ENCODE results near the gene KMT2D. TPM values are rescaled to one million over a fixed set of nuclear protein-coding genes. Genes with fewer than 3 reads are reported as not detected.

Gene KMT2D
- total RNA-seq, 3 donors from 2014 or later (not counting 1 experiment from before 2014, with no cell fraction given): 164 to 186 (median 182) TPM

GRCh38 chr12:49086116-49086515 is 25.5 kb upstream of the KMT2D start:
- Mint-ChIP-seq H3K27ac (no peak overlapping the region), H3K4me3 (no peak overlapping the region), H3K27me3 (ENCODE audit: low read depth in 2 of 2) (peaks cover 7 to 26% of the 10 kb centered on the region in 2 donors), H3K36me3 (no peaks in the 10 kb centered on the region), H3K4me1 (peaks cover 12 to 24% of the 10 kb centered on the region in 2 donors), H3K9me3 (no peaks in the 10 kb centered on the region)
- Histone ChIP-seq H3K4me1 (ENCODE audit: control insufficient read depth, insufficient read depth, low read length) (peaks cover 31% of the 10 kb centered on the region), H3K36me3 (ENCODE audit: control insufficient read depth, insufficient read depth, low read length) (no peaks in the 10 kb centered on the region), H3K27me3 (ENCODE audit: control insufficient read depth, insufficient read depth, low read length) (peaks cover 24% of the 10 kb centered on the region), H3K4me3 (ENCODE audit: low read length) (no peak overlapping the region), H3K9me3 (ENCODE audit: control insufficient read depth, insufficient read depth, low read length) (no peaks in the 10 kb centered on the region), H3K27ac (ENCODE audit: low read length) (no peak overlapping the region)
- 100% methylated on average over 2 of the region's 3 CpGs for WGBS (ENCODE audit: insufficient coverage)
- DNase-seq (no peak), ATAC-seq (no peak)
- TF ChIP-seq CTCF (IDR thresholded peaks at IDR 0.05): no peak
- intact Hi-C loops (cut with micrococcal nuclease): no loop called here

- Histone ChIP-seq H3K27me3 (ENCODE audit: control insufficient read depth, insufficient read depth, low read length) (peaks cover 12% of the 10 kb centered on the region), H3K4me1 (ENCODE audit: control insufficient read depth, insufficient read depth, low read length) (peaks cover 16% of the 10 kb centered on the region), H3K27ac (ENCODE audit: low read length) (no peak overlapping the region), H3K4me3 (ENCODE audit: low read length) (no peak overlapping the region), H3K36me3 (ENCODE audit: control insufficient read depth, insufficient read depth, low read length) (no peaks in the 10 kb centered on the region), H3K9me3 (ENCODE audit: control insufficient read depth, insufficient read depth, low read length) (no peaks in the 10 kb centered on the region)
- Mint-ChIP-seq H3K4me3 (no peak overlapping the region), H3K36me3 (no peaks in the 10 kb centered on the region), H3K4me1 (peaks cover 10 to 15% of the 10 kb centered on the region in 2 donors), H3K27me3 (ENCODE audit: low read depth in 2 of 2) (peaks cover 0 to 17% of the 10 kb centered on the region in 2 donors), H3K27ac (no peak overlapping the region), H3K9me3 (no peaks in the 10 kb centered on the region)
- DNase-seq: no peak
- 98% methylated on average over 3 of the region's 3 CpGs for WGBS (ENCODE audit: insufficient coverage)
- no peak for ATAC-seq
- intact Hi-C loops (cut with micrococcal nuclease): no loop called here
- no peak for TF ChIP-seq CTCF (IDR thresholded peaks at IDR 0.05)
Measured at GRCh38 chr12:49084438-49084837, 23.8 kb upstream of the KMT2D start.

- H3K27ac ChIP-seq (ENCODE audit: low read length): no peak overlapping the region
- DNase-seq (no peak), ATAC-seq (no peak)
- no peak overlapping the region for H3K4me3 ChIP-seq (ENCODE audit: low read length)
- H3K27me3 ChIP-seq (ENCODE audit: control insufficient read depth, insufficient read depth, low read length): no peaks in the 10 kb centered on the region
- Mint-ChIP-seq H3K27me3 (ENCODE audit: low read depth in 2 of 2) (peaks cover 0 to 3% of the 10 kb centered on the region in 2 donors), H3K9me3 (no peaks in the 10 kb centered on the region), H3K27ac (no peak overlapping the region), H3K4me1 (no peaks in the 10 kb centered on the region), H3K36me3 (no peaks in the 10 kb centered on the region), H3K4me3 (no peak overlapping the region)
- 96% methylated on average over 1 of the region's 1 CpG for WGBS (ENCODE audit: insufficient coverage)
- intact Hi-C loops (cut with micrococcal nuclease): no loop called here
- no peaks in the 10 kb centered on the region for H3K9me3 ChIP-seq (ENCODE audit: control insufficient read depth, insufficient read depth, low read length)
- H3K4me1 ChIP-seq (ENCODE audit: control insufficient read depth, insufficient read depth, low read length): no peaks in the 10 kb centered on the region
- no peaks in the 10 kb centered on the region for H3K36me3 ChIP-seq (ENCODE audit: control insufficient read depth, insufficient read depth, low read length)
- no peak for TF ChIP-seq CTCF (IDR thresholded peaks at IDR 0.05)
Measured at GRCh38 chr12:49079793-49080192, 19.2 kb upstream of the KMT2D start.

- no peaks in the 10 kb centered on the region for H3K27me3 ChIP-seq (ENCODE audit: control insufficient read depth, insufficient read depth, low read length)
- H3K4me3 Mint-ChIP-seq: peak overlapping the region; percentile 22
- TF ChIP-seq CTCF (IDR thresholded peaks at IDR 0.05): no peak
- intact Hi-C loops (cut with micrococcal nuclease): loop anchor here (2.0 to 5.0 kb wide), 2 partner anchors 60 to 116 kb away; partner anchors contain the start of genes TUBA1A and TUBA1B
- no peak overlapping the region for H3K4me3 ChIP-seq (ENCODE audit: low read length)
- no peaks in the 10 kb centered on the region for H3K9me3 ChIP-seq (ENCODE audit: control insufficient read depth, insufficient read depth, low read length)
- H3K9me3 Mint-ChIP-seq: no peaks in the 10 kb centered on the region
- no peaks in the 10 kb centered on the region for H3K27me3 Mint-ChIP-seq (ENCODE audit: low read depth in 2 of 2)
- peaks cover 11 to 18% of the 10 kb centered on the region in 2 donors for H3K4me1 Mint-ChIP-seq
- H3K27ac ChIP-seq (ENCODE audit: low read length): no peak overlapping the region
- ATAC-seq: no peak
- H3K36me3 Mint-ChIP-seq: no peaks in the 10 kb centered on the region
- peak overlapping the region; percentile 10 to 97 for H3K27ac Mint-ChIP-seq
- peaks cover 2% of the 10 kb centered on the region for H3K36me3 ChIP-seq (ENCODE audit: control insufficient read depth, insufficient read depth, low read length)
- no peak for DNase-seq
- peaks cover 15% of the 10 kb centered on the region for H3K4me1 ChIP-seq (ENCODE audit: control insufficient read depth, insufficient read depth, low read length)
- WGBS (ENCODE audit: insufficient coverage): 98% methylated on average over 6 of the region's 11 CpGs
Measured at GRCh38 chr12:49070971-49071370, 10.4 kb upstream of the KMT2D start.

Data from natural killer cell (primary cell).